PC-9 (cell line): ENCODE results near the gene CRYAA. TPM values are rescaled to one million over a fixed set of nuclear protein-coding genes. Genes with fewer than 3 reads are reported as not detected.

Source experiments
- BruUV-seq: library from RNA; stranded (reverse); fragments of 400-500 nt; replicated peaks from 2 replicates; lab custom pipeline; 2021; lab: Mats Ljungman, UMichigan
- CTCF ChIA-PET: fragments of 300-600 bp; sonication (Branson Sonifier 250); formaldehyde crosslinking; loops from one replicate; lab custom pipeline; 2022; ENCODE audit warnings: antibody characterized with exemption; lab: Charles Lee
- POLR2A ChIA-PET: fragments of 300-600 bp; sonication (Branson Sonifier 250); formaldehyde crosslinking; loops from one replicate; lab custom pipeline; 2022; ENCODE audit warnings: antibody characterized with exemption; ENCODE audit not compliant: unreplicated experiment; lab: Charles Lee
- DNase-seq, 2 experiments: peaks; one replicate each; pipeline versions ENCODE4 v3.0.0 to v3.0.0-alpha.2; 2015 to 2022; ENCODE audit warnings: mixed read lengths in 1 of 2
- H2AFZ ChIP-seq: fragments of 200-600 bp; sonication (generic); 2 replicates; pipeline ENCODE4 v1.8.1; 2017; ENCODE audit warnings: antibody characterized with exemption
- H3F3A ChIP-seq: fragments of 200-600 bp; sonication (generic); 2 replicates; pipeline ENCODE4 v1.8.1; 2017; ENCODE audit warnings: antibody characterized with exemption, mild to moderate bottlenecking, low read depth; ENCODE audit not compliant: insufficient read depth
- H3K27ac ChIP-seq: fragments of 200-600 bp; sonication (generic); 2 replicates; pipeline ENCODE4 v1.6.1; 2016; ENCODE audit warnings: mixed run types
- H3K27me3 ChIP-seq: fragments of 200-600 bp; sonication (generic); 2 replicates; pipeline ENCODE4 v1.6.1; 2016; ENCODE audit warnings: low read depth, mixed run types; ENCODE audit not compliant: insufficient read depth
- H3K36me3 ChIP-seq: fragments of 200-600 bp; sonication (generic); 2 replicates; pipeline ENCODE4 v1.6.1; 2016; ENCODE audit warnings: low read depth, mixed run types
- H3K4me1 ChIP-seq: fragments of 200-600 bp; sonication (generic); replicated peaks from 2 replicates; pipeline ENCODE4 v1.6.1; 2016; ENCODE audit warnings: mixed run types; ENCODE audit not compliant: insufficient read depth
- H3K4me2 ChIP-seq: fragments of 200-600 bp; sonication (generic); 2 replicates; pipeline ENCODE4 v1.6.1; 2017; ENCODE audit warnings: mixed run types
- H3K4me3 ChIP-seq: fragments of 200-600 bp; sonication (generic); 2 replicates; pipeline ENCODE4 v1.6.1; 2016; ENCODE audit warnings: mixed run types
- H3K79me2 ChIP-seq: fragments of 200-600 bp; sonication (generic); 2 replicates; pipeline ENCODE4 v1.6.1; 2017; ENCODE audit warnings: low read depth, mixed run types
- H3K9me2 ChIP-seq: fragments of 200-600 bp; sonication (generic); 2 replicates; pipeline ENCODE4 v1.8.1; 2017; ENCODE audit warnings: mild to moderate bottlenecking; ENCODE audit not compliant: insufficient read depth
- H3K9me3 ChIP-seq: fragments of 200-600 bp; sonication (generic); 2 replicates; pipeline ENCODE4 v1.8.1; 2016; ENCODE audit warnings: low read depth; ENCODE audit not compliant: insufficient read depth
- H4K20me1 ChIP-seq: fragments of 200-600 bp; sonication (generic); 2 replicates; pipeline ENCODE4 v1.8.1; 2017; ENCODE audit not compliant: insufficient read depth
- CTCF ChIP-seq: fragments of 200-600 bp; sonication (generic); conservative IDR thresholded peaks from 2 replicates; pipeline ENCODE4 v1.6.1; 2017; ENCODE audit warnings: mixed run types, antibody characterized with exemption, mild to moderate bottlenecking, moderate library complexity
- EZH2 ChIP-seq: fragments of 200-600 bp; sonication (generic); IDR thresholded peaks from 2 replicates; pipeline ENCODE4 v1.8.0; 2017; ENCODE audit warnings: antibody characterized with exemption, low read depth
- intact Hi-C: fragments of 100-400 bp; cut with micrococcal nuclease; formaldehyde crosslinking; loops from one replicate; pipeline ENCODE4 v1.10.0; 2022; ENCODE audit not compliant: unreplicated experiment
- total RNA-seq: library from RNA; stranded (reverse); gene quantifications from 2 replicates; pipeline ENCODE4 v1.2.3, GENCODE V29; 2021

CRYAA gene
- total RNA-seq, 1 experiment from 2014 or later = not detected

DNA sequence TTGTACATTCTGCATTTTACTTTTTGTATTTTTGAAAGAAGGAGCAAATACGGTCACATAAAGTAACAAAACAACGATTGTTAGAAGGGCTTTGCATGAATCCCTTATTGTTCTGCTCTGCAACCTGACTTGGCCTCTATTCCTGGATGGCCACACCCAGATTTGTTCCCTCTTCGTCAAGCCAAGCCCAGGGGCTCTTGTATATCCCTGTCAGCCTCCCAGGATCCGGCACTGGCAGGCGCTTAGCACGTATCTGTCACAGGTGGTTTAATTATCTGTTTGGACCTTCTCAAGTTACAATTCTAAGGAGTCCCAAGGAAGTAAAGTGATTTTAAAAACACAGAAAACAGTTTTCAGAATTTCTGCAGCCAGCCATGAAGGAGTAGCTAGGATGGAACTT, 28.0 kb downstream of the CRYAA start:
- intact Hi-C loops = no loop called here
- Histone ChIP-seq H3K79me2 (no peaks in the 10 kb centered on the region), H3K27me3 (no peaks in the 10 kb centered on the region), H3F3A (peaks cover 26% of the 10 kb centered on the region), H3K9me2 (no peaks in the 10 kb centered on the region), H4K20me1 (no peaks in the 10 kb centered on the region), H3K4me2 (peak overlapping the region; percentile 61), H3K27ac (peak overlapping the region; percentile 18; the same call in 1 of the 2 replicates), H3K4me1 (peaks cover 36% of the 10 kb centered on the region), H3K4me3 (no peak overlapping the region), H2AFZ (no peak overlapping the region), H3K9me3 (no peaks in the 10 kb centered on the region), H3K36me3 (no peaks in the 10 kb centered on the region)
- ChIA-PET CTCF (no interaction called here), POLR2A (no interaction called here)
- TF ChIP-seq EZH2 (no peak), CTCF (no peak)
- peak; percentile 45 to 55 for DNase-seq
- BruUV-seq = no TSS peak

- no peaks in the 10 kb centered on the region for H3K27me3 ChIP-seq
- H3K4me1 ChIP-seq = peaks cover 36% of the 10 kb centered on the region
- intact Hi-C loops = no loop called here
- TF ChIP-seq EZH2 (no peak), CTCF (no peak)
- H3K27ac ChIP-seq = no peak overlapping the region
- no TSS peak for BruUV-seq
- no peaks in the 10 kb centered on the region for H3K9me2 ChIP-seq
- no peak overlapping the region for H3K4me3 ChIP-seq
- H3K79me2 ChIP-seq = no peaks in the 10 kb centered on the region
- no peak overlapping the region for H2AFZ ChIP-seq
- no peak overlapping the region for H3K4me2 ChIP-seq
- H3F3A ChIP-seq = peaks cover 26% of the 10 kb centered on the region
- POLR2A ChIA-PET = no interaction called here
- no peaks in the 10 kb centered on the region for H4K20me1 ChIP-seq
- DNase-seq = no peak
- H3K9me3 ChIP-seq = no peaks in the 10 kb centered on the region; the same call in 1 of the 2 replicates
- CTCF ChIA-PET = no interaction called here
- H3K36me3 ChIP-seq = no peaks in the 10 kb centered on the region
Observed at GRCh38 chr21:43198376-43198775, 29.6 kb downstream of the CRYAA start.

GRCh38 chr21:43201491-43201890, 32.7 kb downstream of the CRYAA start:
- intact Hi-C loops = no loop called here
- ChIA-PET POLR2A (no interaction called here), CTCF (no interaction called here)
- no peaks in the 10 kb centered on the region for H3K9me2 ChIP-seq
- H3K9me3 ChIP-seq = no peaks in the 10 kb centered on the region; the same call in 1 of the 2 replicates
- H3K36me3 ChIP-seq = no peaks in the 10 kb centered on the region
- H3K4me1 ChIP-seq = peaks cover 19% of the 10 kb centered on the region
- peaks cover 20% of the 10 kb centered on the region for H3F3A ChIP-seq
- no peak overlapping the region for H3K4me3 ChIP-seq
- no peak overlapping the region for H3K4me2 ChIP-seq
- H3K79me2 ChIP-seq = no peaks in the 10 kb centered on the region
- no peak overlapping the region for H3K27ac ChIP-seq
- BruUV-seq = no TSS peak
- no peaks in the 10 kb centered on the region for H3K27me3 ChIP-seq
- TF ChIP-seq CTCF (no peak), EZH2 (no peak)
- H2AFZ ChIP-seq = no peak overlapping the region
- no peak for DNase-seq
- H4K20me1 ChIP-seq = no peaks in the 10 kb centered on the region
